Measurements from ENCODE around the gene NRG2. TPM values are rescaled to one million over a fixed set of nuclear protein-coding genes. Genes with fewer than 3 reads are reported as not detected.

NRG2 gene
- total RNA-seq, 2 experiments from 2014 or later = 0.08 to 0.17 TPM

DNA sequence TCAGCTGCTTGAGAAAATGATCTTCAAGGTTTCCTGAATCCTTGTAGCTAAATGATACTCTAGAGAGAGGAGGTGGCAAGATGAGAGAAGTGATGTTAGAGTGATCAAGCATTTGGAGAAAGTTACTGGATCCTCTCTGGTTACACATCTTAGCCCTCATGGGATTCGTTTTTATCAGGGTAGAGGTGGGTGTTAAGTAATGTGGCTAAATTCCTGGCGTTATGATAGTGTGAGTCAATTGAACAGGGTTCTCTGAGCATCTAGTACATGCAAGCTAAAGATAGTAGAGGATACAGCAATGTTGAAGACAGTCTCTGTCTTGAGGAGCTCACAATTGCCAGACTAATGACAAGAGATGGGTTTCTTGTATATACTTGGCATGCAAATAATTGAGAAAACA lies 123.8 kb downstream of the NRG2 start:
- no peaks in the 10 kb centered on the region for H3K9me3 Mint-ChIP-seq
- intact Hi-C loops (cut with DNase I, micrococcal nuclease) = no loop called here
- H3K4me3 Mint-ChIP-seq = no peak overlapping the region
- Histone ChIP-seq H3K27me3 (ENCODE audit: control insufficient read depth in 1 of 2, insufficient read depth in 2 of 2, low read length in 2 of 2) (peaks cover 19 to 21% of the 10 kb centered on the region in 2 experiments), H3K4me1 (ENCODE audit: insufficient read depth, low read length) (no peaks in the 10 kb centered on the region), H3K4me3 (ENCODE audit: low read length) (no peak overlapping the region), H3K27ac (ENCODE audit: low read depth in 1 of 2, low read length in 2 of 2) (no peak overlapping the region), H3K36me3 (ENCODE audit: insufficient read depth, low read length) (no peaks in the 10 kb centered on the region), H3K9me3 (ENCODE audit: control insufficient read depth in 1 of 2, insufficient read depth in 1 of 2, low read length in 2 of 2) (no peaks in the 10 kb centered on the region)
- TF ChIP-seq, protein P1, sequence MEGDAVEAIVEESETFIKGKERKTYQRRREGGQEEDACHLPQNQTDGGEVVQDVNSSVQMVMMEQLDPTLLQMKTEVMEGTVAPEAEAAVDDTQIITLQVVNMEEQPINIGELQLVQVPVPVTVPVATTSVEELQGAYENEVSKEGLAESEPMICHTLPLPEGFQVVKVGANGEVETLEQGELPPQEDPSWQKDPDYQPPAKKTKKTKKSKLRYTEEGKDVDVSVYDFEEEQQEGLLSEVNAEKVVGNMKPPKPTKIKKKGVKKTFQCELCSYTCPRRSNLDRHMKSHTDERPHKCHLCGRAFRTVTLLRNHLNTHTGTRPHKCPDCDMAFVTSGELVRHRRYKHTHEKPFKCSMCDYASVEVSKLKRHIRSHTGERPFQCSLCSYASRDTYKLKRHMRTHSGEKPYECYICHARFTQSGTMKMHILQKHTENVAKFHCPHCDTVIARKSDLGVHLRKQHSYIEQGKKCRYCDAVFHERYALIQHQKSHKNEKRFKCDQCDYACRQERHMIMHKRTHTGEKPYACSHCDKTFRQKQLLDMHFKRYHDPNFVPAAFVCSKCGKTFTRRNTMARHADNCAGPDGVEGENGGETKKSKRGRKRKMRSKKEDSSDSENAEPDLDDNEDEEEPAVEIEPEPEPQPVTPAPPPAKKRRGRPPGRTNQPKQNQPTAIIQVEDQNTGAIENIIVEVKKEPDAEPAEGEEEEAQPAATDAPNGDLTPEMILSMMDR (IDR thresholded peaks at IDR 0.05) = no peak
- ATAC-seq (ENCODE audit: poor library complexity) = no peak
- POLR2A ChIA-PET = no interaction called here
- H3K4me1 Mint-ChIP-seq (ENCODE audit: low read depth) = no peaks in the 10 kb centered on the region
- CTCF ChIA-PET = no interaction called here
- no peaks in the 10 kb centered on the region for H3K36me3 Mint-ChIP-seq (ENCODE audit: low read depth)
- DNase-seq = no peak
- H3K27me3 Mint-ChIP-seq = peaks cover 26% of the 10 kb centered on the region
- no peak overlapping the region for H3K27ac Mint-ChIP-seq

DNA sequence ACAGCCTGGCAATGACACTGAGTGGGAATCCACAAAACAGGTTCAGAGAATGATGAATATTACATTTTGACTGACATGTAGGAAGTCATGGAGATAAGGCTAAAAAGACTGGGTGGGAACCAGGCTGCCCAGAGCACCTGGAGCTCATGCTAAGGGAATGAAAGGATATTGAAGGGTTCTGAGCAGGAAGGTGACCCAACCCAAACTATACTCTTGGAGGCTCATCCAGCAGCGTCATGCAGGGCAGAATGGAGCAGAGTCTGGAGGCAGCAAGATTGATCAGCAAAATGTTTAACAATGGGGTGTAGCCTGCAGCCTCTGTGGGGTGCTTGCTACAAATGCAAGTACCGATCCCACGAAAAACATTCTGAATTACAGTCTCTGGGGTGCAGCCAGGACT lies 127.3 kb downstream of the NRG2 start:
- Mint-ChIP-seq H3K9me3 (no peaks in the 10 kb centered on the region), H3K4me3 (no peak overlapping the region), H3K27me3 (peaks cover 28% of the 10 kb centered on the region), H3K4me1 (ENCODE audit: low read depth) (no peaks in the 10 kb centered on the region), H3K36me3 (ENCODE audit: low read depth) (no peaks in the 10 kb centered on the region), H3K27ac (no peak overlapping the region)
- ATAC-seq (ENCODE audit: poor library complexity) (no peak), DNase-seq (no peak)
- Histone ChIP-seq H3K27me3 (ENCODE audit: control insufficient read depth in 1 of 2, insufficient read depth in 2 of 2, low read length in 2 of 2) (peaks cover 17 to 21% of the 10 kb centered on the region in 2 experiments), H3K27ac (ENCODE audit: low read depth in 1 of 2, low read length in 2 of 2) (no peak overlapping the region), H3K4me3 (ENCODE audit: low read length) (no peak overlapping the region), H3K4me1 (ENCODE audit: insufficient read depth, low read length) (no peaks in the 10 kb centered on the region), H3K9me3 (ENCODE audit: control insufficient read depth in 1 of 2, insufficient read depth in 1 of 2, low read length in 2 of 2) (no peaks in the 10 kb centered on the region), H3K36me3 (ENCODE audit: insufficient read depth, low read length) (no peaks in the 10 kb centered on the region)
- POLR2A ChIA-PET = no interaction called here
- CTCF ChIA-PET = no interaction called here
- TF ChIP-seq, protein P1 (IDR thresholded peaks at IDR 0.05) = no peak
- intact Hi-C loops (cut with DNase I, micrococcal nuclease) = no loop called here

DNA sequence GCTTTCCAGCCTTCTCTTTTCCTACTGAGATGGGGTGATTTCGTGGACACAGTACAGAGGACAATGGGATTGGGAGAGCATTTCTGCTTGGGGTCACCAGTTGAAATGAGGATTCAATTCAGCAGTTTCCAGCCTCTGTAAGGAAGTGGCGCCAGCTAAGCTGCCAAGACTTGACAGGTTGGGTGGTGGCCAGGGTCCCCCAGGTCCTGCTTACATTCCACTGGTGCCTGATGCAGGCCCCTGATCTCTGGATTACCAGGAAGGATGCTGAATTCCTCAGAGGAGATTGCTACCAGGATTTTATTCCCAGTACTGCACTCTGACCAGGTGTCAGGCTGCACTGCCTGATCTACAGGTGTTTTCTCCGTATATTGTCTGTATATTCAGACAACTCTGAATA lies 127.8 kb downstream of the NRG2 start:
- H3K9me3 ChIP-seq (ENCODE audit: control insufficient read depth in 1 of 2, insufficient read depth in 1 of 2, low read length in 2 of 2) = no peaks in the 10 kb centered on the region
- H3K4me3 ChIP-seq (ENCODE audit: low read length) = no peak overlapping the region
- Mint-ChIP-seq H3K27ac (no peak overlapping the region), H3K4me3 (no peak overlapping the region), H3K27me3 (peaks cover 24% of the 10 kb centered on the region), H3K9me3 (no peaks in the 10 kb centered on the region), H3K4me1 (ENCODE audit: low read depth) (no peaks in the 10 kb centered on the region), H3K36me3 (ENCODE audit: low read depth) (no peaks in the 10 kb centered on the region)
- H3K27ac ChIP-seq (ENCODE audit: low read depth in 1 of 2, low read length in 2 of 2) = no peak overlapping the region
- H3K36me3 ChIP-seq (ENCODE audit: insufficient read depth, low read length) = no peaks in the 10 kb centered on the region
- ChIA-PET POLR2A (no interaction called here), CTCF (no interaction called here)
- H3K27me3 ChIP-seq (ENCODE audit: control insufficient read depth in 1 of 2, insufficient read depth in 2 of 2, low read length in 2 of 2) = peaks cover 17 to 21% of the 10 kb centered on the region in 2 experiments
- no peaks in the 10 kb centered on the region for H3K4me1 ChIP-seq (ENCODE audit: insufficient read depth, low read length)
- TF ChIP-seq, protein P1 (IDR thresholded peaks at IDR 0.05) = no peak
- intact Hi-C loops (cut with DNase I, micrococcal nuclease) = no loop called here
- DNase-seq = no peak
- no peak for ATAC-seq (ENCODE audit: poor library complexity)
